ENCODE data around the gene RXYLT1.
"Not testable (repeated sequence)": the region's sequence is repeated elsewhere in the genome, so short reads cannot be mapped to it uniquely, and the experiment has no call there.

RXYLT1 gene, protein sequence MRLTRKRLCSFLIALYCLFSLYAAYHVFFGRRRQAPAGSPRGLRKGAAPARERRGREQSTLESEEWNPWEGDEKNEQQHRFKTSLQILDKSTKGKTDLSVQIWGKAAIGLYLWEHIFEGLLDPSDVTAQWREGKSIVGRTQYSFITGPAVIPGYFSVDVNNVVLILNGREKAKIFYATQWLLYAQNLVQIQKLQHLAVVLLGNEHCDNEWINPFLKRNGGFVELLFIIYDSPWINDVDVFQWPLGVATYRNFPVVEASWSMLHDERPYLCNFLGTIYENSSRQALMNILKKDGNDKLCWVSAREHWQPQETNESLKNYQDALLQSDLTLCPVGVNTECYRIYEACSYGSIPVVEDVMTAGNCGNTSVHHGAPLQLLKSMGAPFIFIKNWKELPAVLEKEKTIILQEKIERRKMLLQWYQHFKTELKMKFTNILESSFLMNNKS

DNA sequence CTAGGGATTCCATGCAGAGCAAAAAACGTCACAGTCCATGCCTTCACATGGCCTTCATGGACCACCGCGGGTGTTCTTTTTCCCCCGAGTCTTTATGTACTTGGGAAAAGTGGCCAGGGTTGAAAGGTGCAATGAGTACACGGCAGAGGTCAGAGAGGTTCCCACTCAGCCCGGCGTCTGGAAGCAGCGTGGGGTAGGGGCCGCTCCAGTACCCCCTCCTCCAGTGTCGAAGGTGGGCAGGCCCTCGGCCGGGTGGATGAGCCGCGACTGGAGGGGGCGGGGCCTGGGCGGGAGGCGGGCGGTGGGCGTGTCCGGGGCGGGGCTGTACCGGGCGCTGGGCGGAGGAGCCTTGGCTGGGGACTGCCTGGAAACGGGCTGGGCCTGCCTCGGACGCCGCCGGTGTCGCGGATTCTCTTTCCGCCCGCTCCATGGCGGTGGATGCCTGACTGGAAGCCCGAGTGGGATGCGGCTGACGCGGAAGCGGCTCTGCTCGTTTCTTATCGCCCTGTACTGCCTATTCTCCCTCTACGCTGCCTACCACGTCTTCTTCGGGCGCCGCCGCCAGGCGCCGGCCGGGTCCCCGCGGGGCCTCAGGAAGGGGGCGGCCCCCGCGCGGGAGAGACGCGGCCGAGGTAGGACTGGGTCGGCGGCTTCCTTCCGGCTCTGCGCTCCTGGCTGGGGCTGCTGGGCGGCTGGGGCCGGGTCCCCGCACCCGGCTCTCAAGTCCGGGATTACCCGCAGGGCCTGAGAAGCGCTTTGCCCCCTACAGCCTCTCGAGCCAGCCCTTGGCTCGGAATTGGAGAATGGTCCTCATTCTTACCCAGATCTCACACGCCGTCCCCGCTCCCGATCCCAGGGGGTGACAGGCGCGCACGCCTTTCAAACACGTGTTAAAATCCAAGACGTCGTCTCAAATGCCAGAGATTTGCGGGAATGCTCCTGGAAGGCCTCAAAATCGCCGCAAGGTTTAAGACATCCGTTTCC is at the start of gene RXYLT1:
RXYLT1 (plus strand) TSS at position 412 of the 984 bp plus-strand sequence; CDS start at position 464, 52 bp downstream.
- peak; percentile 71 to 72 for DNase-seq (ENCODE audit: low read depth in 2 of 2)

DNA sequence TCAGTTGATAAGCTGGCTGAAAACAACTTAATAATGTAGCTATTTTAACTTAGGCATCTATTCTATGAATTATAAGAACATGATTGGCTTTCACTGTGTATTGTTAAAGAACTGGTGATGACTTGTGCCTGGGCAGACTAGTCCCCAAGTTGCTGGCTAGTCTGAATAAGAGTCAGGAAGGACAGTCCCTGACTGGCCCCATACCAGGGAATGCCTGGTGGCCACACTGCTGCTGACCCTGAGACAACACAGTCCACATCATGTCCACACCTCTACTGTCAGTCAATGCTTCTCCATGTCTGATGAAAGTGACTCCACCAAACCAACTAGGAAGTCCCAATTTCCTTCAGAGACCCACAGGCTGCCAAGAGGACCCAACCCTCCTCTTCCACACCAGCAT is 46.9 kb upstream of the RXYLT1 start:
- DNase-seq (ENCODE audit: low read depth in 2 of 2), result not testable (repeated sequence)

DNA sequence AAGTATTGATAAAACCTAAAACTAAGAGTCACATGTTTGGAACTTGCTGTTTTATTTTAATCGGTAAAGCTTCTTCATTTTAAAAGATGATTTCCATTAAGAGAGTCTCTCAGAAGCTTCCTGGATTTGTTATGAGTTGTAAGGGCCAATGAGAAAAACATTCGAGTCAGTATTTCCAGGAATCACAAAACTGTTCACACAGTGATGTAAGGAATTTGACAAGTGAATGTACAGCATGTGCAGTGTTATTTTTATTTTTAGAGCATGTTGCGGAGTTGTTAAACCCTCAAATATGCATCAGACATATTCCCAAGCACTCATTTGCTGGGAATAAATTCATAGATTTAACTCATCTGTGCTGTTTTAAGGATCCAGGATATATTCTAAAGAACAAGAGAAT is 46.1 kb upstream of the RXYLT1 start:
- not testable (repeated sequence) for DNase-seq (ENCODE audit: low read depth in 2 of 2)

DNA sequence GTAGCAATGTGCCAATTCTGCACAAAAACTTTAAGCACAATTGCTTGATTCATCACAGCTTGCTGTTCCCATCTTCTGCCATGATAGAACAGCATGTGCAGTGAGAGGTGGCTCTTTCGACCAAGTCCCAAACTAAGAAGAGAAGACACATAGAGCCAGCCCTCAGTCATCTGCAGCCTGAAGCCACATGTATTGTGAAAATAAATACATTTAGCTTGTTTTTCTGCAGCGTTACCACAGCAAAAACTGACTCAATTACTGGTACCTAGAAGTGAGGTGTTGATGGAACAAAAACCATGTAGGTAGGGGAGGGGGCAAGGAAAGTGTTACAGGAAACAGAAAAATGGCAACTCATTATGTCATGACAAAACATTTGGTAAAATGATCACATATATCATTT is 39.2 kb upstream of the RXYLT1 start:
- not testable (repeated sequence) for DNase-seq (ENCODE audit: low read depth in 2 of 2)

DNA sequence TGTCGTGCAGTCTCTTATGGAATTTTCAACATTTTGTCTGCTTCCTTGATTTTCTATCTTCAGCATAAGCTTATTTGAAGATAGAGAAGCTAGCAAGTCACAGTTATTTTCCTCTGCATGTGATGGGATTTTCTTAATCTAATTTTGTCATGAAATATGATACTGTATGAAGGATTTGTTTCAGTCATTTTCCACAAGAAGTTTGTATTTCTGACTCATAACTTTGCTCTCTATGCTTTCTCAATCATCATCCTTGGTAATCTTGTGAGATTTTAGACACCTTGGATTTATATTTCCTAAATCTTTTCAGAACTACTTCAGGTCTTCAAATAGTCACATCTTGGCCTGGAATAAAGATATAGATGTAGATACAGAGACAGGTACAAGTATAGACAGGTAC is 38.3 kb upstream of the RXYLT1 start:
- not testable (repeated sequence) for DNase-seq (ENCODE audit: low read depth in 2 of 2)

DNA sequence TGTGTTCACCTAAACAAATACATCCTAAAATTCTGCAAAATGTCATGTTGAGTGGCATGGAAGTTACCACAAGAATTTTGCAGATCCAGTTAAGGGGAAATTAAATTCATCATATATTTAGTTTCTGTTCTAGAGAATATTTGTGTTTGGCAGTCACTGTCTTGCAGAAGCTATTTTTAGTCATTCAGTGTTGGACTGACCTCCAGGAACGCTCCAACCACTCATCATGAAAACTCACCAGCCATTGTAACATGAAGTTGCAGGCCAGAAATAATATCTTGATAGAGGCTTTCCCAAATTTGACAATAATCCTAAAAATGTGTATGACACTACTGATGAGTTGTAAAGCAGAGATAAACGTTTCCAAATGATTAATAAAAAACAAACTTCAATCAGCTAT is 35.6 kb upstream of the RXYLT1 start:
- not testable (repeated sequence) for DNase-seq (ENCODE audit: low read depth in 2 of 2)

DNA sequence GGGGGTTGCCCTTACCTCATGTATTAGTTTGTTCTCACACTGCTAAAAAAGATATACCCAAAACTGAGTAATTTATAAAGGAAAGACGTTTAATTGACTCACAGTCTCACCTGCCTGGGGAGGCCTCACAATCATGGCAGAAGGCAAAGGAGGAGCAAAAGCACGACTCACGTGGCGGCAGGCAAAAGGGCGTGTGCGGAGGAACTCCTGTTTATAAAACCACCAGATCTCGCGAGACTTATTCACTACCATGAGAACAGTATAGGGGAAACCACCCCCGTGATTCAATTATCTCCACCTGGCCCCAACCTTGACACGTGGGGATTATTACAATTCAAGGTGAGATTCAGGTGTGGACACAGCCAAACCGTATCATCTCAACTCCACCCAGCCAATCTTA is 33.2 kb upstream of the RXYLT1 start:
- DNase-seq (ENCODE audit: low read depth in 2 of 2), result not testable (repeated sequence)

DNA sequence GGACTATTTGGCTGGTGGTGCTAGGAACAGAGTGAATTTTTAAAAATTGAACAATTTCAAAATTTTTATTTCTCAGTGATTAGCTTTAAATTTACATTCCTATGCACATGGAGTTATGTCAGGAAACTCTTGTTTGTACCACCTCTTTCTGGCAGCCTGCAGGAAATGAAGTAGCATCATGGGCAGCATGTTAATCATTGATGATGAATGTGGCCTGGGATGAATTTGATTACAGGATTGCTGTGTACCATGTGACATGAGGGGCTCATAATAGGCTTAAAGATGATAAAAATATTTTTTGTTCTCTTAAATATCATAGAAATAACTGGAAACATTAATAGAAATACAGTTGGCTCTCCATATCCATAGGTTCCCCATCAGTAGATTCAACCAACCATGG is 32.6 kb upstream of the RXYLT1 start:
- not testable (repeated sequence) for DNase-seq (ENCODE audit: low read depth in 2 of 2)

DNA sequence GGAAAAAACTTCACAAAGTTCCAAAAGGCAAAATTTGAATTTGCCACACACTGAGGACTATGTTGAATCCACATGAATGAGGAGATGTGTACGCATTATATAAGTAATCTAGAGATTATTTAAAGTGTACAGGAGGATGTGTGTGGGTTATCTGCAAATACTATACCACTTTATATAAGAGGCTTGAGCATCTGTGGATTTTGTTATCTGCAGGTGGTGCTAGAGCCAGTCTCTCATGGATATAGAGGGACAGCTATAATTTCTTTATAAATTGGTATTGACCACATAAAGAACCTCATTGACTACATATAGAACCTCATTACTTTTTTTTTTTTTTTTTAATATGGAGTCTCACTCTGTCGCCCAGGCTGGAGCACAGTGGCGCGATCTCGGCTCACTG is 32.2 kb upstream of the RXYLT1 start:
- no peak for DNase-seq (ENCODE audit: low read depth in 2 of 2)

DNA sequence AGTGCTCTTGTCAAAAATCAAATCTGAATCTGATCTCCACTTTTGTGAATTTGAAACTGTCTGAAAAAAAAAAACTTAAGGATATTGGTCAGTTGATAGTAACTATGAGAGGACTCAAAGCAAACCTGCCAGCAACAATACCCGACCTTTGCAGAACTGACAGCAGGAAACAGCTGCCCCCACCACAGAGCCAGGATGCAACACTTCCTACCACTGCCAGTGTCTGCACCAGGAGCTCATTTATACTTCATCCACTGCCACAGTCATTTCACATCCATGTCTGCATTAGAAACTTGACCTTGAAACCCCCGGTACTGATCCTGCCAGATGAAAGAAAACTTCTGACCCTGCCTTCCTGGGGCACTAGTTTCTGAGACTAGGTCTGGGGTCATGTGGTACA is 27.4 kb upstream of the RXYLT1 start:
- DNase-seq (ENCODE audit: low read depth in 2 of 2), result no peak

DNA sequence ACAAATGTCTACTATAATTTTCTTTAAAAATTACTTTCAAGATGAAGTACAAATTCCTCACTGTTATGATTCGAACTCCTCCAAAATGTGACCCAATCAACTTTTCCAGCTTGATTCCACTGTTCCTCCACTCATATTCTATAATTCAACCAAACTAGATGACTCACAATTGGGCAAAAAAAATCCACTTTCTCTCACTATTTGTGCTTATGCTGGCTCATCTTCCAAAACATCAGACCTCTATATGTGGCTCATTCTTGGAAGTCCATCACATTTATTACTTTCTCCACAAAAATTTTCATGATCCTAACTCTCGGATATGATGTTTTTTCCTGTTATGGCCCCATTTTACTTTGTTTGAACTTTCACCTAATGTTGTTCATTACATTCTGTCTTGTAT is 26.9 kb upstream of the RXYLT1 start:
- DNase-seq (ENCODE audit: low read depth in 2 of 2), result no peak

DNA sequence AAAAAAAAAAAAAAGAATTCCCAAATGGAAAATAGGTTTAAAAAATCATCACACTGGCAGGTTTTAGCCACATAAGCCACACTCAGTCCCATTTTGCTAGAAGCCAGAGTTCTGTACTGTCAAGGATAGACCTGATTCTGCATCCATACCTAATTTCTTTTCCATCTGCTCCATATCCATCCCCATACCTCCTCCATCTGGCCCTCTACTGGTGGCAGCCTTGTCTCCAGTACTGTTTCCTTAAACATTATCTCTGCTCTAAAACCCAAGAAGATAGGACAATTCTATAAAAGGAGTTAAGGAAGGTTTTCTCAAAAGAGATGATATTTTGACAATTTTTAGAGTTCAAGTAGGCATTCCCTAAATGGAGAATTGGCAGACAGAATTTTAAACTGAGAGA is 26.0 kb upstream of the RXYLT1 start:
- DNase-seq (ENCODE audit: low read depth in 2 of 2), result no peak

DNA sequence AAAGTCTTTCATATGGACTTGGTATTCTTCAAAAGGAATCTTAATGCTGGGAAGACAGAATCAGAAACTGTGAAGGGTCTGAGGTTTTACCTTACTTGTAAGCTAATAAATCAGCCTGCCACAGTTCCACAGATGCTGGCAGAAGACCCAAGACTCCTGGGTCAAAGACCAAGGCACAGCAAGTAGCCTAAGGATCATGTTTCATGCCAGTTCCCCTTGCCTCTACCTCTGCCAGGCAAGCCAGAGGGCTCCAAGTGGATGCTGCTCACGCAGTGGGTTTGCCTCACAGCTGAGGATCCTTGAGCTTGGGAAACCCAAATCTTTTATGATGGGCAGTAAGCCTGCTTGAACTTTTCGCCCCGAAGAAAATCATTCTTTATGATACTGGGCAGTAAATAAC is 15.2 kb upstream of the RXYLT1 start:
- DNase-seq (ENCODE audit: low read depth in 2 of 2), result no peak

DNA sequence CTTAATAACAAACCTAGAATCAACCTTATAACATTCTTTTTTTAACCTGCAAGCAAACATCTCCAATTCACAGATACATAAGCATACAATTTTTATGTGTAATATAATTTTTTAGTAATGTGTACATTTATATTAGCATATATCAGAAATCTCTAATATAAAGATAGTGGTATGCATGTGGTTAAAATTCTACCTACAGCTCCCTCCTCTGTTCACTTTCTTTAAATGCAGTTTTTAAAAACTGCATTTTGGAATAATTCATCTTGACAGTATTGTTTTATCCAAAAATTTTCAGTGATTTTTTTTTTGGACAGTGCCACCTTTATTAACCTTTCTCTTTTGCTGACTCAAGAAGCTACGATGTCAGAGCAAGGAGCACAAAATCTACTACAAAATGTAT is 13.2 kb upstream of the RXYLT1 start:
- no peak for DNase-seq (ENCODE audit: low read depth in 2 of 2)

DNA sequence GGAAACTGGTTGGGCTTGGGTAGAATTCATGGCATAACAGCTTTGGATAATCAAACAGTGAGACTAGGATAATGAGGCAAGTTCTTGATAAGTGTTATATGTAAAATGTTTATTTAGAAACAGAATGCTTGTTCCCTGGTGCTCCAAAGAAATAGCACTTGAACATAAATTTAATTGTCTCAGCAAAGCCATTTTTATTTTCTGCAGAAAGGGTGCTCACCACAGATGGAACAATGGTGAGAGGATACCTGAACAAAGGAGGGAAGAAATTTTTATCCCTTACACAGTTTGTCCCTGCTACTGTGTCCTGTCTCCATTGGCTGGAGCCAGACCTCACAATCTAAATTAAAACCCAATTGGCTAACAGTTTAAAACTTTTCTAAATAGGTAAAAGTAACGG is 9.3 kb upstream of the RXYLT1 start:
- no peak for DNase-seq (ENCODE audit: low read depth in 2 of 2)

DNA sequence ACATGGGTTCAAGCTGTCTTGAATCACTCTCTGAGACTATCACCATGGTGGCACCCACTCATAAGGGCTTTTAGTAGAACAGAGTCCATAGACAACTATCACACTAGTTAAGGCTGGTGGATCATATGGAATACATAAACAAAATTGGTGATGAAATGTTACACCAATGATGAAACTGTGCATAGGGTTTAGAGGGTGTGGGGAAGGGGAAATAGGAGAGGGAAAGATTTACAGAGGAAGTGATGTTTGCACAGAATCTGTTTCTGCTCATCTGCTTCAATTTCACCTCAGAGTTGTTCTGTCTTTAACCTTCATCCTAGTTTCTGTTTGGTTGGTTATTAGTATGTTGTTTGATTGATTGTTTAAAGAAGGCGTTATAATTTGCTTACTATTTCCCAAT is 2.4 kb upstream of the RXYLT1 start:
- DNase-seq (ENCODE audit: low read depth in 2 of 2), result no peak

DNA sequence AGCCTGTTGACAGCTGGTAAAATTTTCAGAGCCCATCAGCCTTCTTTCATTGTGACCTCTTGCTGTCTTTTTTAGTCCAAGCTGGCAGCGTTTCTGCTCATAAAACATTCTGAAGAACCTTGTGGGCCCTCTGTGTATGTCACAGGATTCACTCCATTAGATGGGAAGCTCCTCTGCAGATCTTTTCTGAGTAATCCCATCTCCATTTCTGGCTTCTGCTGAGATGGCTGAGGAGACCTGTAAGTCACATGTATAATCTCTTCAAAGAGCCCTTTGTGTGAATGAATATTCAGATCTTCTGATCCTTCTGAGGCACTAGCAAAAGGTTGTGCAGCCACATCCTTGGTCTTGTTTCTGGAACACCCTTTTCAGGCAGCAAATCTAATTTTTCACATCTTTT is 2.8 kb downstream of the RXYLT1 start:
- DNase-seq (ENCODE audit: low read depth in 2 of 2), result no peak

DNA sequence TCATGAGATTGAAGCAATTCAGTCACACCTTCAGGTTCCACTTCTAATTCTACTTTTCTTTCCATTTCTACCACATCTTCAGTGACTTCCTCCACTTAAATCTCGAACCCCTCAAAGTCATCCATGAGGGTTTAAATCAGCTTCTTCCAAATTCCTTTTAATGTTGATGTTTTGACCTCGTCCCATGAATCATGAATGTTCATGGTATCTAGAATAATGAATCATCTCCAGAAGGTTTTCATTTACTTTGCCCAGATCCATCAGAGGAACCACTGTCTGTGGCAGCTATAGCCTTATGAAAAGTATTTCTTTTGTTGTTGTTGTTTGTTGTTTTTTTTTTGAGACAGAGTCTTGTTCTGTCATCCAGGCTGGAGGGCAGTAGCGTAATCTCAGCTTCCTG is 7.6 kb downstream of the RXYLT1 start:
- DNase-seq (ENCODE audit: low read depth in 2 of 2), result no peak

DNA sequence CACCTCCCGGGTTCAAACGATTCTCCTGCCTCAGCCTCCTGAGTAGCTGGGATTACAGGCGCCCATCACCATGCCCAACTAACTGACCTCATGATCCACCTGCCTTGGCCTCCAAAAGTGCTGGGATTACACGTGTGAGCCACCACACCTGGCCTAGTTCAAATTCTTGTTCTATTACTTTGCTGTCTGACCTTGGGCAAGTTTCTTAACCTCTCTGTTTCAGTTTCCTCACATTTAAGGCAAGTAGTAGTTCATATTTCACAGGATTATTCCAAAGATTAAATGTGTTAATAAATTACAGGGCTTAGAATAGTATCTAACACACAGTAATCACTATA is 10.9 kb downstream of the RXYLT1 start:
- no peak for DNase-seq (ENCODE audit: low read depth in 2 of 2)

DNA sequence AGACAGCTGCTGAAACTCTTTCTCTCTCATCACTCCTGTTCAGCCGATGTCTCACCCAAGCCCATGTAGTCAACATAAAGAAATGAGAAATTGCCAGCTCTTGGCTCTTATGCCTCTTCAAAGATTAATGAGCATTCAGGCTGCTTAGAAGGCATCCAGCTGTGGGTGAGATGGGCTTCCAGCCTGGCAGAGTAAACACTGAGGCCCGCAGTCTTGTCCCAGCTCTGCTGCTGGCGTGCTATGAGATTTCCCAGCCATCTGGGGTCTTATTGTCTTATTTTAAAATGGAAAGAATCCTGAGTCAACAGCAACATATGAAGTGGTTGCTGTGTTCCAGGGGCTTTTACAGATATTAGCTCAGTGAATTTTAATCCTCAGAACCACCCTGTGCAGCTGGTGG is 12.6 kb downstream of the RXYLT1 start:
- no peak for DNase-seq (ENCODE audit: low read depth in 2 of 2)

DNA sequence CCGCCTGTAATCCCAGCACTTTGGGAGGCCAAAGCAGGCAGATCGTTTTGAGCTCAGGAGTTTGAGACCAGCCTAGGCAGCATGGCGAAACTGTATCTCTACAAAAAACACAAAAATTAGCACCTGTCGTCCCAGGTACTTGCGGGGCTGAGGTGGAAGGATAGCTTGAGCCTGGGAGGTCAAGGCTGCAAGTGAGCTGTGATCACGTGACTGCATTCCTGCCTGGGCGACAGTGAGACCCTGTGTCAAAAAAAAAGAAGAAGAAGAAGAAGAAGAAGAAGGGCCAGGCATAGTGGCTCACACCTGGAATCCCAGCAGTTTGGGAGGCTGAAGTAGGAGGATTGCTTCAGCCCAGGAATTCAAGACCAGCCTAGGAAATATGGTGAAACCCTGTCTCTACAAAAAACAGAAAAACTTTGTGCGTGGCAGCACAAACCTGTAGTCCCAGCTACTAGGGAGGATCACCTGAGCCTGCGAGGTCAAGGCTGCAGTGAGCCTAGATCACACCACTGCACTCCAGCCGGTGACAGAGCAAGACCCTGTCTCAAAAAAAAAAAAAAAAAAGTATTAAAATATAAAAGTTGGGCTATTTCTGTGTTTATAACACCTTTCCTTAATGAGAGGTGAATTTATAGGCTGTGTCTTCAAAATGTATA is 15.5 kb downstream of the RXYLT1 start:
- DNase-seq (ENCODE audit: low read depth in 2 of 2), result no peak

DNA sequence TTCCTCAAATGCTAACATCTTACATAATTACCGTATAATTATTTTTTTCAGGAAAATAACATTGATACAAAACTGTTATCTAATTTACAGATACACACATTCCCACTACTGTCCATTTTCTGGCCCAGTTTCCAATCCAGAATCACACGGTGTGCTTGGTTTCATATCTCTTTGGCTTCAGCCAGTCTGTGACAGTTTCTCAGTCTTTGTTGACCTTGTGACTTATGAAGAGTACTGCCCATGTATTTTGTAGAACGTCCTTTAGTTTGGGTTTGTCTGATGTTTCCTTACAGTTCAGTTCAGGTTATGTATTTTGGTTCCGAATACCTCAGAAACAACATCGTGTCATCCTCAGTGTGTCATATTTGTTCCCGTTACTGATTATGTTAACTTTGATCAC is 16.2 kb downstream of the RXYLT1 start:
- DNase-seq (ENCODE audit: low read depth in 2 of 2), result no peak
